Large intestine (tissue), 3 donors: ENCODE measurements around the gene RCE1. TPM values are rescaled to one million over a fixed set of nuclear protein-coding genes. Genes with fewer than 3 reads are reported as not detected.

ENCODE experiments used
- DNase-seq, 2 donors: peaks; one replicate each; pipeline versions ENCODE4 v3.0.0 to v3.0.0-alpha.2; 2013
- H3K27ac ChIP-seq: one replicate; pipeline ENCODE4 v1.5.1; 2013; ENCODE audit warnings: low read length
- H3K27me3 ChIP-seq: 2 replicates; pipeline ENCODE4 v1.6.1; 2013; ENCODE audit warnings: low read length; ENCODE audit not compliant: control insufficient read depth, insufficient read depth
- H3K36me3 ChIP-seq: 2 replicates; pipeline ENCODE4 v1.6.1; 2013; ENCODE audit warnings: low read length; ENCODE audit not compliant: control insufficient read depth, insufficient read depth
- H3K4me1 ChIP-seq: one replicate; pipeline ENCODE4 v1.6.1; 2013; ENCODE audit warnings: low read length; ENCODE audit not compliant: control insufficient read depth, insufficient read depth
- H3K4me3 ChIP-seq: one replicate; pipeline ENCODE4 v1.5.1; 2013; ENCODE audit warnings: low read length
- H3K9me3 ChIP-seq: one replicate; pipeline ENCODE4 v1.6.1; 2013; ENCODE audit warnings: mild to moderate bottlenecking, low read depth, low read length, moderate library complexity; ENCODE audit not compliant: control insufficient read depth
- WGBS: methylation state at CpG from one replicate; pipeline ENCODE4 v1.1.5; 2013; ENCODE audit warnings: low lambda C conversion rate; ENCODE audit not compliant: insufficient coverage; 5-methylcytosine and 5-hydroxymethylcytosine counted together
- polyA plus RNA-seq: library from polyadenylated mRNA; unstranded; fragments of 120-200 nt; gene quantifications from one replicate; pipeline ENCODE4 v1.2.1, GENCODE V29; 2013

Gene RCE1
- polyA plus RNA-seq, 1 donor = 27.2 TPM

GRCh38 chr11:66887526-66887925, 44.3 kb downstream of the RCE1 start:
- no peak overlapping the region for H3K4me3 ChIP-seq
- H3K9me3 ChIP-seq = no peaks in the 10 kb centered on the region
- 80% methylated on average over 1 of the region's 11 CpGs for WGBS
- H3K27me3 ChIP-seq = no peaks in the 10 kb centered on the region
- H3K36me3 ChIP-seq = peaks cover 3% of the 10 kb centered on the region
- H3K4me1 ChIP-seq = peaks cover 3% of the 10 kb centered on the region
- no peak for DNase-seq
- H3K27ac ChIP-seq = no peak overlapping the region

GRCh38 chr11:66888282-66888681, 45.0 kb downstream of the RCE1 start:
- H3K4me1 ChIP-seq = peaks cover 3% of the 10 kb centered on the region
- no peaks in the 10 kb centered on the region for H3K27me3 ChIP-seq
- WGBS = 90% methylated on average over 2 of the region's 10 CpGs
- H3K9me3 ChIP-seq = no peaks in the 10 kb centered on the region
- H3K36me3 ChIP-seq = peaks cover 3% of the 10 kb centered on the region
- H3K27ac ChIP-seq = no peak overlapping the region
- no peak for DNase-seq
- no peak overlapping the region for H3K4me3 ChIP-seq

- no peak for DNase-seq
- Histone ChIP-seq H3K4me1 (no peaks in the 10 kb centered on the region), H3K36me3 (peaks cover 3% of the 10 kb centered on the region), H3K9me3 (no peaks in the 10 kb centered on the region), H3K27me3 (no peaks in the 10 kb centered on the region), H3K27ac (no peak overlapping the region), H3K4me3 (no peak overlapping the region)
- WGBS = 90% methylated on average over 2 of the region's 8 CpGs
Observed at GRCh38 chr11:66889960-66890359, 46.7 kb downstream of the RCE1 start.

GRCh38 chr11:66891851-66892660, 48.8 kb downstream of the RCE1 start:
- H3K27ac ChIP-seq = no peak overlapping the region
- no peaks in the 10 kb centered on the region for H3K4me1 ChIP-seq
- no peaks in the 10 kb centered on the region for H3K9me3 ChIP-seq
- peaks cover 3% of the 10 kb centered on the region for H3K36me3 ChIP-seq
- peak in 1 of 2 donors; percentile 41 for DNase-seq
- no CpG with 5 or more reads among the region's 14 CpGs for WGBS
- H3K4me3 ChIP-seq = no peak overlapping the region
- no peaks in the 10 kb centered on the region for H3K27me3 ChIP-seq

- Histone ChIP-seq H3K27ac (no peak overlapping the region), H3K4me3 (no peak overlapping the region), H3K9me3 (no peaks in the 10 kb centered on the region), H3K4me1 (no peaks in the 10 kb centered on the region), H3K27me3 (no peaks in the 10 kb centered on the region), H3K36me3 (peaks cover 3% of the 10 kb centered on the region)
- no peak for DNase-seq
- no CpG with 5 or more reads among the region's 6 CpGs for WGBS
Observed at GRCh38 chr11:66892911-66893310, 49.7 kb downstream of the RCE1 start.

- Histone ChIP-seq H3K4me3 (no peak overlapping the region), H3K4me1 (no peaks in the 10 kb centered on the region), H3K9me3 (no peaks in the 10 kb centered on the region), H3K36me3 (no peaks in the 10 kb centered on the region), H3K27me3 (no peaks in the 10 kb centered on the region), H3K27ac (no peak overlapping the region)
- 60% methylated on average over 2 of the region's 2 CpGs for WGBS
- no peak for DNase-seq
Observed at GRCh38 chr11:66894141-66894540, 50.9 kb downstream of the RCE1 start.

Other genes starting within 250 kb of the RCE1 start
- gene RBM14, start 226.8 kb upstream of the RCE1 start, polyA plus RNA-seq = 68.5 TPM
- gene RBM4, start 204.7 kb upstream of the RCE1 start, polyA plus RNA-seq = 145 TPM
- 38.9 TPM for gene RBM4B, start 165.6 kb upstream of the RCE1 start, polyA plus RNA-seq
- 7.1 TPM for gene SPTBN2, start 114.2 kb upstream of the RCE1 start, polyA plus RNA-seq
- gene LRFN4, start 13.6 kb downstream of the RCE1 start, polyA plus RNA-seq = 15.7 TPM
- 12.5 TPM for gene PC, start 114.9 kb downstream of the RCE1 start, polyA plus RNA-seq
- 16.0 TPM for gene C11orf86, start 131.9 kb downstream of the RCE1 start, polyA plus RNA-seq
- 0.06 TPM for gene SYT12, start 179.7 kb downstream of the RCE1 start, polyA plus RNA-seq
- gene RHOD, start 213.4 kb downstream of the RCE1 start, polyA plus RNA-seq = 22.9 TPM